ENCODE measurements around the gene PRELID1.

The PRELID1 gene

GRCh38 chr5:177291735-177292134, 11.9 kb upstream of the PRELID1 start:
- no peak overlapping the region for H3K4me3 ChIP-seq (ENCODE audit: severe bottlenecking)
- no peak for TF ChIP-seq CTCF (IDR thresholded peaks at IDR 0.05; ENCODE audit: poor library complexity, severe bottlenecking)
- ATAC-seq (ENCODE audit: low read depth) (no peak), DNase-seq (ENCODE audit: low spot score) (no peak)
- peaks cover 97% of the 10 kb centered on the region for H3K36me3 ChIP-seq (ENCODE audit: low read depth)
- H3K27me3 ChIP-seq (ENCODE audit: insufficient read depth, poor library complexity, severe bottlenecking) = no peaks in the 10 kb centered on the region
- H3K9me3 ChIP-seq (ENCODE audit: severe bottlenecking) = no peaks in the 10 kb centered on the region
- H3K4me1 ChIP-seq (ENCODE audit: insufficient read depth, poor library complexity, severe bottlenecking) = no peaks in the 10 kb centered on the region
- H3K27ac ChIP-seq (ENCODE audit: poor library complexity, severe bottlenecking) = no peak overlapping the region

- TF ChIP-seq CTCF (IDR thresholded peaks at IDR 0.05; ENCODE audit: poor library complexity, severe bottlenecking) = no peak
- ATAC-seq (ENCODE audit: low read depth) = no peak
- Histone ChIP-seq H3K36me3 (ENCODE audit: low read depth) (peaks cover 89% of the 10 kb centered on the region), H3K9me3 (ENCODE audit: severe bottlenecking) (no peaks in the 10 kb centered on the region), H3K27me3 (ENCODE audit: insufficient read depth, poor library complexity, severe bottlenecking) (no peaks in the 10 kb centered on the region), H3K4me3 (ENCODE audit: severe bottlenecking) (no peak overlapping the region), H3K27ac (ENCODE audit: poor library complexity, severe bottlenecking) (no peak overlapping the region), H3K4me1 (ENCODE audit: insufficient read depth, poor library complexity, severe bottlenecking) (no peaks in the 10 kb centered on the region)
- no peak for DNase-seq (ENCODE audit: low spot score)
These were observed 9.6 kb upstream of the PRELID1 start for GRCh38 chr5:177293819-177294581.

GRCh38 chr5:177294632-177295031, 9.0 kb upstream of the PRELID1 start:
- no peaks in the 10 kb centered on the region for H3K4me1 ChIP-seq (ENCODE audit: insufficient read depth, poor library complexity, severe bottlenecking)
- no peak overlapping the region for H3K27ac ChIP-seq (ENCODE audit: poor library complexity, severe bottlenecking)
- ATAC-seq (ENCODE audit: low read depth) (no peak), DNase-seq (ENCODE audit: low spot score) (no peak)
- H3K9me3 ChIP-seq (ENCODE audit: severe bottlenecking) = no peaks in the 10 kb centered on the region
- TF ChIP-seq CTCF (IDR thresholded peaks at IDR 0.05; ENCODE audit: poor library complexity, severe bottlenecking) = no peak
- peaks cover 82% of the 10 kb centered on the region for H3K36me3 ChIP-seq (ENCODE audit: low read depth)
- no peaks in the 10 kb centered on the region for H3K27me3 ChIP-seq (ENCODE audit: insufficient read depth, poor library complexity, severe bottlenecking)
- H3K4me3 ChIP-seq (ENCODE audit: severe bottlenecking) = no peak overlapping the region

GRCh38 chr5:177295924-177296323, 7.7 kb upstream of the PRELID1 start:
- no peak overlapping the region for H3K4me3 ChIP-seq (ENCODE audit: severe bottlenecking)
- peaks cover 71% of the 10 kb centered on the region for H3K36me3 ChIP-seq (ENCODE audit: low read depth)
- H3K4me1 ChIP-seq (ENCODE audit: insufficient read depth, poor library complexity, severe bottlenecking) = peaks cover 9% of the 10 kb centered on the region
- no peaks in the 10 kb centered on the region for H3K9me3 ChIP-seq (ENCODE audit: severe bottlenecking)
- TF ChIP-seq CTCF (IDR thresholded peaks at IDR 0.05; ENCODE audit: poor library complexity, severe bottlenecking) = no peak
- DNase-seq (ENCODE audit: low spot score) (no peak), ATAC-seq (ENCODE audit: low read depth) (no peak)
- H3K27me3 ChIP-seq (ENCODE audit: insufficient read depth, poor library complexity, severe bottlenecking) = no peaks in the 10 kb centered on the region
- H3K27ac ChIP-seq (ENCODE audit: poor library complexity, severe bottlenecking) = no peak overlapping the region

- ATAC-seq (ENCODE audit: low read depth) = no peak
- no peak overlapping the region for H3K27ac ChIP-seq (ENCODE audit: poor library complexity, severe bottlenecking)
- H3K4me3 ChIP-seq (ENCODE audit: severe bottlenecking) = no peak overlapping the region
- H3K27me3 ChIP-seq (ENCODE audit: insufficient read depth, poor library complexity, severe bottlenecking) = no peaks in the 10 kb centered on the region
- H3K4me1 ChIP-seq (ENCODE audit: insufficient read depth, poor library complexity, severe bottlenecking) = peaks cover 16% of the 10 kb centered on the region
- H3K9me3 ChIP-seq (ENCODE audit: severe bottlenecking) = no peaks in the 10 kb centered on the region
- TF ChIP-seq CTCF (IDR thresholded peaks at IDR 0.05; ENCODE audit: poor library complexity, severe bottlenecking) = no peak
- DNase-seq (ENCODE audit: low spot score) = no peak
- H3K36me3 ChIP-seq (ENCODE audit: low read depth) = peaks cover 68% of the 10 kb centered on the region
These were observed 7.0 kb upstream of the PRELID1 start for GRCh38 chr5:177296581-177296980.
